Right renal cortex interstitium (tissue), 3 donors: ENCODE results near the gene CCND1. TPM values are rescaled to one million over a fixed set of nuclear protein-coding genes. Genes with fewer than 3 reads are reported as not detected.
"Not testable (repeated sequence)": the region's sequence is repeated elsewhere in the genome, so short reads cannot be mapped to it uniquely, and the experiment has no call there.

Experiments
- DNase-seq, 3 donors: peaks; one replicate each; pipeline ENCODE4 v3.0.0-alpha.2; 2013; ENCODE audit warnings: low read depth in 3 of 3, low spot score in 2 of 3
- polyA plus RNA-seq, 3 donors: library from polyadenylated mRNA; unstranded; fragments of 120-200 nt; gene quantifications; one replicate each; pipeline ENCODE4 v1.2.1, GENCODE V29; 2013; ENCODE audit not compliant: insufficient read length in 3 of 3

Gene CCND1
- polyA plus RNA-seq, 3 donors, result 115 to 142 (median 126) TPM

- DNase-seq, result no peak
Measured at GRCh38 chr11:69617220-69617619, 23.7 kb upstream of the CCND1 start.

- DNase-seq, result no peak
Measured at GRCh38 chr11:69617682-69618081, 23.3 kb upstream of the CCND1 start.

GRCh38 chr11:69618237-69618636 is 22.7 kb upstream of the CCND1 start:
- no peak for DNase-seq

GRCh38 chr11:69620683-69621290 is 20.2 kb upstream of the CCND1 start:
- no peak for DNase-seq

- DNase-seq, result not testable (repeated sequence)
Measured at GRCh38 chr11:69622097-69622681, 18.8 kb upstream of the CCND1 start.

GRCh38 chr11:69624293-69624692 is 16.7 kb upstream of the CCND1 start:
- DNase-seq, result no peak

GRCh38 chr11:69625476-69625875 is 15.5 kb upstream of the CCND1 start:
- no peak for DNase-seq

- DNase-seq, result no peak
Measured at GRCh38 chr11:69627551-69627950, 13.4 kb upstream of the CCND1 start.

GRCh38 chr11:69630017-69630416 is 10.9 kb upstream of the CCND1 start:
- DNase-seq, result no peak

GRCh38 chr11:69630424-69630823 is 10.5 kb upstream of the CCND1 start:
- no peak for DNase-seq

- no peak for DNase-seq
Measured at GRCh38 chr11:69632900-69633299, 8.1 kb upstream of the CCND1 start.

GRCh38 chr11:69634069-69634468 is 6.9 kb upstream of the CCND1 start:
- DNase-seq, result no peak

- no peak for DNase-seq
Measured at GRCh38 chr11:69634590-69634989, 6.4 kb upstream of the CCND1 start.

- no peak for DNase-seq
Measured at GRCh38 chr11:69635195-69635594, 5.8 kb upstream of the CCND1 start.

GRCh38 chr11:69635804-69636511 is 5.0 kb upstream of the CCND1 start:
- DNase-seq, result no peak

- no peak for DNase-seq
Measured at GRCh38 chr11:69636512-69637197, 4.3 kb upstream of the CCND1 start.

GRCh38 chr11:69637198-69637940 is 3.6 kb upstream of the CCND1 start:
- no peak for DNase-seq

GRCh38 chr11:69637941-69638871 is 2.8 kb upstream of the CCND1 start:
- DNase-seq, result no peak

- peak in 2 of 3 donors; percentile 94 to 95 for DNase-seq
Measured at GRCh38 chr11:69638941-69639681, 1.8 kb upstream of the CCND1 start.
